ENCODE results near the gene SORL1.

The SORL1 gene

GRCh38 chr11:121544956-121545355, 92.8 kb downstream of the SORL1 start:
- DNase-seq: no peak

GRCh38 chr11:121547574-121547973, 95.5 kb downstream of the SORL1 start:
- no peak for DNase-seq

DNA sequence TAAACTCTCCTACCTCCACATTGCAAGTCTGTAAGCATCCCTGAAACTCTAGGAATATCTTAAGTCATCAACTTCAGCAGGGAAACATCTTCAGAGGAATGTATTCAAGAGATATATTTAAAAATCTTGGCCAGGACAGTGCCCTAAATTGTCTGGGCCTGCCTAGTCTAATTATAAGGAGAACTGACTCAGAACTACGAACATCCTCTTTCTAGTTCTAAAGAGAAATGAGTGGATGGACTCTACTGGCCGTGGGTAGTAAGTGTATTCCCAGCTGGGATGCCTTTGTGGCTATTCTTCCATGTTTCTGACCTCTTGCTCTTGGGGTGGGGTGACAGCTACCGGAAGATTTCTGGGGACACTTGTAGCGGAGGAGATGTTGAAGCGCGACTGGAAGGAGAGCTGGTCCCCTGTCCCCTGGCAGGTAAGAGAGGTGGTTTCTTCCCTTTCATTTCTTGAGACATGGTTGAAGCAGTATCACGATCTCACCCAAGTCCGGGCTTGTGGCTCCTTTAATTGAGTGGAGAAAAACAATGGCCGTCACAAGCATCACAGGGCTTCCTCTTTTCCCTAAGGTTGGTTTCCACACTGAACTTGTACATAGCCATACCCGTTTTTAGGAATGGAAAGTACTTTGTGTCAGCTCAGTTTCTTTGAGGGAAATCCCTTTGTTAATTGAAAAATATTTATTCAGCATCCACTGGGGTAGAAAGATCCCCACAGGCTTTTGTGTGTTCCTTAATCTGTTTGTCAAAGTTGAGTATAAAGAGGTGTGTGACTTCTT, 98.3 kb downstream of the SORL1 start:
- DNase-seq: no peak

- DNase-seq: no peak
Measured at GRCh38 chr11:121551463-121551862, 99.3 kb downstream of the SORL1 start.

DNA sequence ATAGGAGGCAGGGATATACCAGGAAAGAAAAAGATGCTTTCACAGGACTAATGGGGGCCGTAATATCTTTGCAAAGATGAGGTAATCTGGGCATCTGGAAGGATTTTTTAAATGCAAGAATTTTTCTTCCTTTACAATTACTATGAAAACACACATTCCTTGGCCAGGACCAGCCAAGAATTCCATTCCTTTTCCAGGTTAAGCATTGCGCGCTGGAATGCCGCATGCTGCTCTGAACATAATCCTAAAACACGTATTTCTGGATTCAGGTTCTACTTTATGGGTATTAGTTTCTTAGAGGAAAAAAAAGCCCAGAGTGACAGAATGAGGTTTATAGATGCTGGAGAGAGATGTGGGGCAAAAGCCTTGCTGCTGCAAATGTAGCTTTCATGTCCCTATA, 100.0 kb downstream of the SORL1 start:
- DNase-seq: no peak

DNA sequence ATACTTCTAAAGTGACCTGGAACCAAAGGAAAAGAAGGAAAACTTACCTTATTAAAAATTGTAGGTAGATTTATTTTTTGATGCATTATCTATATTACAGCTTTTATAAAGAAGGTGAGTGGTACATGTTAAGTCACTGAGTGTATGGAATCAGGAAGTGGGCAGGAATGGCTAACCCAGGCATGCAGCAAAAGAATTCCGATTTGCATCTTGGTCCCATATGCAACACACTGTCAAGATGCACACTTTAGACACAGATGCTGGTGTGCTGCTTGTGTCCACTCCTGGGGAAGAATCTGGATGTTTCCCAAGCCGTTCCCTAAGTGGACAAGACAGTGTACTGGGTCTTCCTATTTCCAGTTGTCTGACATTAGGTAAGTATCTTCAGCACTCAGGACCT, 100.5 kb downstream of the SORL1 start:
- DNase-seq: no peak

DNA sequence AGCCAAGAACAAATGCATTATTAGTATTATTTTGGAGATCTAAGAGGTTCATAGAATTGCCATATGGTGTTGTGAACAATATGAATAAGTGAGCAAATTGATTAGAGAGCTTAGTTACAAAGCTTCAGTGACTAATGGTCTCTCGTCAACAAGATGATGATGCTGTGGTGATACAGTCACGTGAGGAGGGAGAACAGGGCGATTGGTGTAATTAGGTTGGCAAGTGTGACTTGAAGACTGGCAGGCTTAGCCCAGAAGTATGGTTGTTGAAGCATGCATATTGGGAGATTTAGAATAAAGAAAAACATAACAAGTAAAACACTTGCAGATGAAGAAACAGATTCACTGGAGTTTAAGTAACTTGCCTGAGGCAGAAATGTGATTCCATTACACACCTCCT, 101.3 kb downstream of the SORL1 start:
- no peak for DNase-seq

- DNase-seq: no peak
Measured at GRCh38 chr11:121553806-121554205, 101.7 kb downstream of the SORL1 start.

GRCh38 chr11:121554552-121554951, 102.4 kb downstream of the SORL1 start:
- no peak for DNase-seq

DNA sequence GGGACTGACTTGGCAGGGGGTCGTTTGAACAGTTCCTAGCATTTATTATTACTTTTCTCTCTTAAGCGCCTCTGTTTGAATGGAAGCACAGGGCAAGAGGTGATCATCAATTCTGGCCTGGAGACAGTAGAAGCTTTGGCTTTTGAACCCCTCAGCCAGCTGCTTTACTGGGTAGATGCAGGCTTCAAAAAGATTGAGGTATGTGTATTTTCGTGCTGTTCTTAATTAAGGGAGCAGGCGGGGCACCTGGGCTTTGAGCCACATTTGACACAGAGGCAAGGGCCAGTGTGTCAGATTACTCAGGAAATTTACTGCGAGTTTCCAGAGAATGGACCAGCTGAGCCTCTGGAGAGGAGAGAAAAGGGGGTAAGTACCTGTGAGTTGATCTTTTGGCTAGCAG, 103.0 kb downstream of the SORL1 start:
- DNase-seq: no peak

GRCh38 chr11:121556937-121557336, 104.8 kb downstream of the SORL1 start:
- no peak for DNase-seq

GRCh38 chr11:121557348-121557747, 105.2 kb downstream of the SORL1 start:
- DNase-seq: no peak

GRCh38 chr11:121559606-121560200, 107.6 kb downstream of the SORL1 start:
- DNase-seq: no peak

- no peak for DNase-seq
Measured at GRCh38 chr11:121560236-121560635, 108.1 kb downstream of the SORL1 start.

- no peak for DNase-seq
Measured at GRCh38 chr11:121561240-121561639, 109.1 kb downstream of the SORL1 start.

DNA sequence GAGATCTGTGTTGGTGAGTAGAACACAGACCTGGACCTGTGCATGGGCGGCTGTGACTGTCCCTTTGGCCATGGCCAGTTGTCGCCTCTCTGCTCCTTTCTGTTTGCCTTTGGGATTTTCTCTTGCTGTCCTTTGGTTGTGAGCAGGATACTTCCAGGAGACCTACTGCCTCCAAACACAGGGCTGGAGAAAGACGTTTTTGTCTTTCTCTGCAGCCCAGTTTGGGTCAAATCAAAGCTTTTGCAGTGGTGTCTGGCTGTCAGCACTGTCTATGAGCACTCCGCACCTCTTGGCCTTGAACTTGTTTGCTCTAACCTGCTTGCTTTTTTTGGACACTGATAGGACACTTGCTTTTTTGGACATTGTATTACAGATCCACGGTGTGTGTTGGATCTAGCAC, 109.6 kb downstream of the SORL1 start:
- no peak for DNase-seq

DNA sequence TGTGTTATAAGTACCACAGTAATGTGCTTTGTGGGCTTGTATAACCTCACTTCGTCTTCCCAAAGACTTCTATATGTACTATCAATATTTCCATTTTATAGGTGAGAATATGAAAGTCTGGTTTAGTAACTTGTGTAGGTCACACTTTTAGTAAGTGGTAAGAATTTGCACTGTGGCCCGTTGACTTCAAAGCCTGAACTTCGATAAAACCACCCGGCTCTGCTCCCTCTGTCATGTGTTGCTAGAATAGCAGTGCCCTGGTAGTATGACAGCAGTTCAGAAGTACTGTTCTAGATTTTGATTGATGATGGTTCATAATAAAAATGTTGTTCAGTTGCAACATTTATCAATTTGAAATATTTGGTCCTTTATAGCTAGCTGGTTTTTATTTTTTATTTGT, 110.9 kb downstream of the SORL1 start:
- no peak for DNase-seq

DNA sequence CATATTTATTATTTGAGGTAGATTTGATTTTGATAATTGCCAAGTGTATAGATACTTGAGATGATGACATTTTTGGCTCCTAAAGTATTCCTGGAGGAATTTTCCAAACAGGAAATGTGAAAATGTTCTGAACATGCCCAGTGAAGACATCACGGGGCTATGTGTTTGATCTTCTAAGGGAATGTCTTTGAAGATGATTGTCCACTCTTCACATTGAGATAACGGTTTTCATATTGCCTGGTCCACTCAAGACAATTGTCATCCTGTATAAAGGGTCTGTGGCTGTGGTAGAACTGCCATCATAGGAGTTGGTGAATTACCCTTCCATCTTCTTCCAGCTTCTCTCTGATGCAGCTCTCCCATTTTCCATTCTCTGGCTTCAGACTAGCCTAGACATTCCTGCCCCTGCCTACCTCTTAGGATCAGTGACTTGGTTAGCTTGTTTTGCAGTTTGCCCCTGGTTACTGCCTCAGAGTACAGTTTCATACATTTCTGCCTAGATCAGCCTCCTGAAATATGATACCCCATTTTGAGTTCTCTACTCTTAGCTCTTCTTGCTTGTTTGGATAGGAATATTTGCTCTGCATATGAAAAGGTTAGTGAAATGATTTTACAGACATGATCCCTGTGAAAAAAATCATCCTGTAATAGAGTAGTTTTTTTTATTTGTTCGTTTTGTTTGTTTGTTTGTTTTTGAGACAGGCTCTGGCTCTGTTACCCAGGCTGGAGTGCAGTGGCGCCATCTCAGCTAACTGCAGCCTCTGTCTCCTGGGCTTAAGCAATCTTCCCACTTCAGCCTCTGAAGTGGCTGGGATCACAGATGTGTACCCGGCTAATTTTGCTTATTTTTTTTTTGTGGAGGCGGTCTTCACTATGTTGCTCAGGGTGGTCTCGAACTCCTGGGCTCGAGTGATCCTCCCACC, 112.0 kb downstream of the SORL1 start:
- no peak for DNase-seq

GRCh38 chr11:121564948-121565684, 113.0 kb downstream of the SORL1 start:
- no peak for DNase-seq

DNA sequence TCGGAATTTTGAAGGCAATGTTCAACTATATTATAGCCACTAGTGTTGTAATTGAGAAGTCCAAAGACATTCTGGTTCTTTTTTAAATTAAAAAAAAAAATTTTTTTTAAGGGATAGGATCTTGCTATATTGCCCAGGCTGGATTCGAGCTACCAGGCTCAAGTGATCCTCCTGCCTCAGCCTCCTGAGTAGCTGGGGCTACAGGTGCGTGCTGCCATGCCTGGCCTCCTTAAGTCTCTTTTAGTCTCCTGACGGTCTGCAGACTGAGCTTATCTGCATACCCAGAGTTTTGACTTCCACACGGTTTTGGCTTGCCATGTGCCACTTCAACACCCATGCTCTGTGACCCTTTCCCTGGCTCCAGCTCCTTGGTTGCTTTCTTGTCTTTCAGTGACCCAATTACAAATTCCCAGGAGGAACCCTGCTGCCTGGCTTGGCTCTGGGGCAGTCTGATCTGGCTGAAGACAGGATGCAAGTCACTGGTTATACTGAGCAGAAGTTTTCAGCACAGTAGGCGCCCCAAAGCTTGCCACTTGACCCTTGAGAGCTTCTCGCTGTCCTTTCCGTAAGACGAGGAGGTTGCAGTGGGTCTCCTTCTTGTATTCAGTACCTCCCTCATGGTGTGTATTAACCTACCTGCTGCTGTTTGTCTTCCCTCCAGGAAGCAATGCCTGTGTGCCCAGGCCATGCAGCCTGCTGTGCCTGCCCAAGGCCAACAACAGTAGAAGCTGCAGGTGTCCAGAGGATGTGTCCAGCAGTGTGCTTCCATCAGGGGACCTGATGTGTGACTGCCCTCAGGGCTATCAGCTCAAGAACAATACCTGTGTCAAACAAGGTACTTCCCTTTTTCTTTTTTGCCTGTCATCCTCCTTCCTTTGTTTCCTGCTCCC, 114.4 kb downstream of the SORL1 start:
- DNase-seq: no peak

DNA sequence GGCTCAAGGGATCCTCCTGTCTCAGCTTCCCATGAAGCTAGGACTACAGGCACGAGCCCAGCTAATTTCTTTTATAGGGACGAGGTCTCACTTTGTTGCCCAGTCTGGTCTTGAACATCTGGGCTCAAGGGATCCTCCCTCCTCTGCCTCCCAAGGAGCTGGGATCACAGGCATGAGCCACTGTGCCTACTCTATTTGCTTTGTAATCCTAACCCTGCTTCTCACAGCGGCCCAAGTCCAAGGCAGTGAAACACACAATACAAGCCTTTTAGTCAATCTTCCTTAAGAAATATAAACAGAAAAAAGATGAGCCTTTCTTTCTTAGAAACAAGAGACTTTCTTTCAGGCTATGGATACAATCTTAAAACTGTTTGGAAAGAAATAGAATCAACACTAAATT, 115.9 kb downstream of the SORL1 start:
- DNase-seq: no peak
